Vagina (tissue), 2 donors: Measurements from ENCODE around the gene HSPH1. TPM values are rescaled to one million over a fixed set of nuclear protein-coding genes. Genes with fewer than 3 reads are reported as not detected.
"Not testable (repeated sequence)": the region's sequence is repeated elsewhere in the genome, so short reads cannot be mapped to it uniquely, and the experiment has no call there.

Source experiments
- DNase-seq, 2 donors: peaks; one replicate each; pipeline ENCODE4 v3.0.0-alpha.2; 2017; ENCODE audit errors: extremely low spot score in 2 of 2
- H3K27ac ChIP-seq: fragments of 200-600 bp; sonication (generic); one replicate; pipeline ENCODE4 v1.5.1; 2019
- H3K27me3 ChIP-seq: fragments of 200-600 bp; sonication (generic); one replicate; pipeline ENCODE4 v1.5.1; 2019
- H3K36me3 ChIP-seq, 2 donors: fragments of 200-600 bp; sonication (generic); one replicate each; pipeline ENCODE4 v1.5.1; 2017 to 2019
- H3K4me1 ChIP-seq: fragments of 200-600 bp; sonication (generic); one replicate; pipeline ENCODE4 v1.5.1; 2019
- H3K4me3 ChIP-seq, 2 donors: fragments of 200-600 bp; sonication (generic); 1 replicate in 1 of 2; 2 replicates in 1 of 2; pipeline ENCODE4 v1.5.1; 2016 to 2019
- H3K9me3 ChIP-seq: fragments of 200-600 bp; sonication (generic); one replicate; pipeline ENCODE4 v1.5.1; 2019
- CTCF ChIP-seq, 3 experiments: fragments of 450-650 bp in 2 of 3; fragments of 200-600 bp in 1 of 3; sonication (generic) in 1 of 3; IDR thresholded peaks; one replicate each; pipeline ENCODE4 v1.5.1; 2017 to 2019; ENCODE audit warnings: antibody characterized with exemption in 3 of 3, mild to moderate bottlenecking in 2 of 3, moderate library complexity in 2 of 3
- POLR2A ChIP-seq, 2 donors: fragments of 450-650 bp; IDR thresholded peaks; one replicate each; pipeline ENCODE4 v1.6.1; 2017; ENCODE audit warnings: antibody characterized with exemption in 2 of 2, mild to moderate bottlenecking in 2 of 2, moderate library complexity in 2 of 2
- POLR2AphosphoS5 ChIP-seq, 2 donors: sonication (generic); formaldehyde crosslinking; IDR thresholded peaks; one replicate each; pipeline ENCODE4 v1.9.0; 2017; ENCODE audit warnings: antibody characterized with exemption in 2 of 2, mild to moderate bottlenecking in 2 of 2, low read depth in 1 of 2; ENCODE audit not compliant: insufficient read depth in 1 of 2
- intact Hi-C: fragments of 100-400 bp; cut with DNase I; formaldehyde crosslinking; loops from one replicate; pipeline ENCODE4 v1.15.1; 2023
- total RNA-seq: library from RNA; depleted of rRNA; stranded (reverse); fragments of >200 nt; gene quantifications from one replicate; pipeline ENCODE4 v1.2.3, GENCODE V29; 2016

Gene HSPH1
- total RNA-seq, 1 donor from 2014 or later = 75.4 TPM

- TF ChIP-seq CTCF (IDR thresholded peaks at IDR 0.05) (no peak), POLR2A (IDR thresholded peaks at IDR 0.05) (no peak)
- no peak for DNase-seq
- intact Hi-C loops = no loop called here
Measured at GRCh38 chr13:31179754-31180153, 18.1 kb upstream of the HSPH1 start.

GRCh38 chr13:31179241-31179640 lies 17.5 kb upstream of the HSPH1 start:
- Histone ChIP-seq H3K4me3 (no peak overlapping the region), H3K9me3 (no peaks in the 10 kb centered on the region), H3K4me1 (no peaks in the 10 kb centered on the region), H3K27ac (no peak overlapping the region), H3K27me3 (no peaks in the 10 kb centered on the region), H3K36me3 (no peaks in the 10 kb centered on the region)
- no peak for DNase-seq
- no peak for TF ChIP-seq POLR2AphosphoS5 (IDR thresholded peaks at IDR 0.05; ENCODE audit: insufficient read depth in 1 of 2, low read depth in 1 of 2)
- no peak for TF ChIP-seq CTCF (IDR thresholded peaks at IDR 0.05)
- TF ChIP-seq POLR2A (IDR thresholded peaks at IDR 0.05) = no peak
- intact Hi-C loops = no loop called here

More at GRCh38 chr13:31179754-31180153, 18.1 kb upstream of the HSPH1 start:
- H3K4me3 ChIP-seq = no peak overlapping the region
- H3K9me3 ChIP-seq = no peaks in the 10 kb centered on the region
- no peak overlapping the region for H3K27ac ChIP-seq
- no peaks in the 10 kb centered on the region for H3K36me3 ChIP-seq
- H3K4me1 ChIP-seq = no peaks in the 10 kb centered on the region
- no peaks in the 10 kb centered on the region for H3K27me3 ChIP-seq

GRCh38 chr13:31177813-31178495 lies 16.2 kb upstream of the HSPH1 start:
- DNase-seq, H3K27me3 ChIP-seq, H3K4me1 ChIP-seq, H3K27ac ChIP-seq, H3K4me3 ChIP-seq, H3K36me3 ChIP-seq, intact Hi-C loops, H3K9me3 ChIP-seq: not testable (repeated sequence)

GRCh38 chr13:31175847-31176532 lies 14.3 kb upstream of the HSPH1 start:
- no peaks in the 10 kb centered on the region for H3K4me1 ChIP-seq
- H3K27ac ChIP-seq = no peak overlapping the region
- intact Hi-C loops = no loop called here
- no peak for DNase-seq
- no peaks in the 10 kb centered on the region for H3K27me3 ChIP-seq
- TF ChIP-seq CTCF (IDR thresholded peaks at IDR 0.05) (no peak), POLR2A (IDR thresholded peaks at IDR 0.05) (no peak), POLR2AphosphoS5 (IDR thresholded peaks at IDR 0.05; ENCODE audit: insufficient read depth in 1 of 2, low read depth in 1 of 2) (no peak)
- H3K4me3 ChIP-seq = no peak overlapping the region
- no peaks in the 10 kb centered on the region for H3K9me3 ChIP-seq
- no peaks in the 10 kb centered on the region for H3K36me3 ChIP-seq

GRCh38 chr13:31174018-31174417 lies 12.3 kb upstream of the HSPH1 start:
- Histone ChIP-seq H3K27ac (no peak overlapping the region), H3K4me1 (no peaks in the 10 kb centered on the region), H3K9me3 (no peaks in the 10 kb centered on the region), H3K36me3 (no peaks in the 10 kb centered on the region), H3K4me3 (no peak overlapping the region), H3K27me3 (no peaks in the 10 kb centered on the region)
- no peak for DNase-seq
- no peak for TF ChIP-seq CTCF (IDR thresholded peaks at IDR 0.05)
- no peak for TF ChIP-seq POLR2A (IDR thresholded peaks at IDR 0.05)
- no peak for TF ChIP-seq POLR2AphosphoS5 (IDR thresholded peaks at IDR 0.05; ENCODE audit: insufficient read depth in 1 of 2, low read depth in 1 of 2)
- intact Hi-C loops = no loop called here
